NCI-H2171 treated with DMSO at 0.1 percent for 48 hours (cell line): ENCODE measurements around the gene GPR75.
"Not testable (repeated sequence)": the region's sequence is repeated elsewhere in the genome, so short reads cannot be mapped to it uniquely, and the experiment has no call there.

ENCODE experiments used
- DNase-seq: peaks from one replicate; lab custom pipeline; 2025; lab: John Stamatoyannopoulos, UW

Gene GPR75

GRCh38 chr2:53852532-53852931 lies 7.2 kb downstream of the GPR75 start:
- DNase-seq: no peak

- DNase-seq: not testable (repeated sequence)
These were observed 8.6 kb downstream of the GPR75 start for GRCh38 chr2:53851052-53851757.

DNA sequence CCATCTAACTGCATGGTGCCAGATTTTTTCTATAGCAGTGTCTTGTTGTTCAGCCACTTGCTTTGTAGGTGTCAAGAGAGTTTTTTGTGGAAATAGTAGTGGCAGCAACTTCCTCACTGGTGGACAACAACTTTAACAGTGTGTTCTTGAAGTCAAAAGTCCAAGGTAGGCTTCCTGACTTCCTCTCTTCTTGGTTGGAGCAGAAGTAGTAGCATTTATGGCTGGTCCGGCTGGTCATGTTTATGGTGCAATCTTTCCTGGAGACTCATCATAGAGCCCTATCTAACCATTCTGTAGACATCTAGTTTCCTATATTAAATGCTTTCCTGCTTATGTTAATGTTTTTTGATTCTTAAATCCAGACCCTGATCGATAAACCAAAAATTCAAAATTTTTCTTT lies 11.7 kb downstream of the GPR75 start:
- DNase-seq: no peak

- no peak for DNase-seq
These were observed 16.2 kb downstream of the GPR75 start for GRCh38 chr2:53843595-53843994.

DNA sequence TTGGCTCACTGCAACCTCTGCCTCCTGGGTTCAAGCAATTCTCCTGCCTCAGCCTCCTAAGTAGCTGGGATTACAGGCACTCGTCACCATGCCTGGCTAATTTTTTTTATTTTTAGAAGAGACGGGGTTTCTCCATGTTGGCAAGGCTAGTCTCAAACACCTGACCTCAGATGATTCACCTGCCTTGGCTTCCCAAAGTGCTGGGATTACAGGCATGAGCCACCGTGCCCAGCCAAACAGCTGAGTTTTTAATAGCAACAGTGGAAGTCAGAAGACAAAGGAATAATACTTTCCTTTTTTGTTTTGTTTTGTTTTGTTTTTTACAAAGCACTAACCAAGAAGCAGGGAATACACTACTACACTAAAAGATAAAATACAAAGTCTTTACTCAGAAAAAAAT lies 16.9 kb downstream of the GPR75 start:
- no peak for DNase-seq

- DNase-seq: not testable (repeated sequence)
These were observed 18.1 kb downstream of the GPR75 start for GRCh38 chr2:53841651-53842050.

GRCh38 chr2:53840580-53840979 lies 19.2 kb downstream of the GPR75 start:
- DNase-seq: no peak

GRCh38 chr2:53829980-53830290 lies 29.8 kb downstream of the GPR75 start:
- DNase-seq: not testable (repeated sequence)

DNA sequence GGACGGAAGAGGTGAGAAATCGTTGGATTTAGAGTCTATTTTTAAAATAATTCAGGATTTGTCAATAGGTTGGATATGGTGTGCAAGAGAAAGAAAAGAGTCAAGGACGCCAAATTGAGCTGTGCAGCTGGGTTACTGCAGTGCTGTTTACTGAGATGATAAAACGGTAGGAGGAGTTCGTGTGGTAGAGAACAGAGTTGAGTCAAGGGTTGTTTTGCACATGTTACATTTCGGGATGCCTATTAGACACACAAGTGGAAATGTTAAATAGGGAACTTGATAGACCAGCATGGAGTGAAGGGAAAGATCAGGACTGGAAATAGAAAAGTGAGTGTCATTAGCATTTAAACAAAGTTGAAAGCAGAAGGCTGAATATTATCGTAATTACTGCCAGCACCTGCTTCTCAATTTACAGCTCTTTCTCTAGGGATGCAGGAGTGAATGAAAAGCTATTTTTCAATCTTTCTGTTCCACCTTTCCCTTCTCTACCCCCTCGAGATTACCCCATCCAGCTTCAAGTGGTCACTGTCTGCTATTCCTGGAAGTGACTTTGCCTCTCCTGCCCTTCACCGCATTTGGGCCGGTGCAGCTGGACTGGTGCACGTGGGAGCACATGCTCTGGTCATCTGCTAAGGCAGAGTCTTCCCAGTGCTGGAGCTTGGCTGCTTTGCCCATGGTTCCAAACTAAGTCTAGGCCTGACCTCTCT lies 30.3 kb downstream of the GPR75 start:
- DNase-seq: no peak

DNA sequence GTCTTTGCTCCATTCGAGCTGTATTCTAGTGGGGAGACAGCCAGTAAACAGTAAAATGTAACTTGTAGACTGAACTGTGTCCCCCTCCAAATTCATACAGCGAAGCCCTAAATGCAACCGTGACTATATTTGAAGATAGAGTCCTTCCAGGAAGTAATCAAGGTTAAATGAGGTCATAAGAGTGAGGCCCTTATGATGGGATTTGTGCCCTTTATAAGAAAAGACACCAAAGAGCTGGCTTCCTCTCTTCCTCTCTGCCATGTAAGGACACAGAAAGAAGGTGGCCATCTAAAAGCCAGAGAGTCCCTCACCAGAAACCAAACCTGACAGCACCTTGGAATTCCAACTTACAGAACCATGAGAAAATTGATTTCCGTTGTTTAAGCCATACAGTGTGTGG lies 31.4 kb downstream of the GPR75 start:
- DNase-seq: no peak

GRCh38 chr2:53827398-53828175 lies 32.2 kb downstream of the GPR75 start:
- DNase-seq: no peak

DNA sequence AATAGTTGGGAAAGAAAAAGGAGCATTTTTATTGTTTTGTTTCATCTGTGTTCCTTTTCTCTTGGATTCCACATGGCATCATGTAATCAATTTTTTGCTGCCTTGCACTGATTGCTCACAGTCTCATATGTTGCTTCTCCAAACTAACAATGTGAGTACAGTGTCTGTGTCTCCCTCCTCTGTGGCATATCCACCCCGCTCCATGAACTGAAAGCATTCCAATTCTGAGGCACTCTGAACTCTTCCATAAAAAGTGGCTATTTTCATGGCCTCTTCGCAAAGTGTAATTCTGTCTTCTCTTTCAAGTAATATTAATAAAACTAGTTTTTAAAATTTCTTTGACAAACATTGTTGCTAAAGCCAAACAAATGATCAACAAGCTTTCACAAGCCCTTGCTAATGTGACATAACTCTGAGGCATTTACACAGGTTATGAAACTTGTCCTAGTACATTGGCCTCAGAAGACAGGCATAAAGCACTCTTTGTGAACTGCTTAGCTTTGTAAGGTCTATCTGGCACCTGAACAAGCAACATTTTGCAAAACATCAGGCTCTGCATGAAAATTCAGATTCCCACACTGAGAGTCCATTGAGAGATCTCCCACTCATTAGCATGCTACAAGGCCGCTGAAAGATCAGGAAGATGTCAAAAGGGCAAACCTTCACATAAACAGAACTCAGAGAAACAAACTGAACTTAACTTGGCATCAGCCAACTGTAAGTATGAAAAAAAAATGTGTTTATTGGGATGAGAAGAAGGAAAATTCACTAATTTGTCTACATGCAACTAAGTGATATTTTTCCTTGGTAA lies 33.0 kb downstream of the GPR75 start:
- DNase-seq: no peak

DNA sequence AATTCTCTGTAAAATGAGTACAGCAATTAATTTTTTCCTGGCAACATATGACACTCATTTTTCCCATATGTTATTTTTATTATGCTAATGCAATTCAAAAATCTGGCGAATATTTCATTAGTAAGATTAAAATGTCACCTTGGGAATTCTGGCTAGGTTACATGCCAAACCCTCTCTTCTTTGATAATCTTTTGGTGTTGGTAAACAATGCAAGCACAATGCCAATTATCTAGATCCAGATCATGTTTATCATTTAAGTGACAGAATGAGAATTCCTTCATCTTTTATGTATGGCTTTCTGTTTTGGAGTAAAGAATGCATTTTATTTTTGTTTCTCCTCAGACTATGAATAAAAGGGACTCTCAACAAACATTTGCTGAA lies 33.7 kb downstream of the GPR75 start:
- DNase-seq: no peak

DNA sequence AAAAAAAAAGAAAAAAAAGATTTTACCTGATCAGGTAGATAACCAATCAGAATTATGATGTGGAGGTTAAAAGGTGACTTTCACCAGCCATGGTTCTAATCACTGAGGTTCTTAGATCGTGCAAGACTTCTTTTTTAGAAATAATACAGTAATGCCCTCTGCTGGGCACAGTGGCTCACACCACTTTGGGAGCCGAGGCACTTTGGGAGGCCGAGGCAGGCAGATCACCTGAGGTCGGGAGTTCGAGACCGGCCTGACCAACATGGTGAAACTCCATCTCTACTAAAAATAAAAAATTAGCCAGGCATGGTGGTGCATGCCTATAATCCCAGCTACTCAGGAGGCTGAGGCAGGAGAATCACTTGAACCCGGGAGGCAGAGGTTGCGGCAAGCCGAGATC lies 36.1 kb downstream of the GPR75 start:
- not testable (repeated sequence) for DNase-seq

GRCh38 chr2:53821810-53822209 lies 38.0 kb downstream of the GPR75 start:
- DNase-seq: no peak

DNA sequence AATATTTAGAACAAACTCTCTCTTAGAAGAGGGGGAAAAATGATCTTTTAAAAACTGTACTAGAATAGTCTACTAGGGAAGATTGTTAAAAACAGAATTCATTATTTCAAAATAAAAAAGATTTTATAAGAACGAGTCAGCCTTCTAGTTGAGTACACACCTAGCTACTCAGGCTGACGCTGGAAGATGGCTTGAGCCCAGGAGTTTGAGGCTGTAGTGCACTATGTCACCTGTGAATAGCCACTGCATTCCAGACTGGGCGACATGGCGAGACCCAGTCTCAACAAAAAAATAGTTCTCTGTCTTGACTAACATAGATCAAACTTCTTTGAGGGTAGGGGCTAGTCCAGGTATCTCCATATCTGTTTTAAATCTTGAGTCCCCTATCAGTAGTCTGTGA lies 39.1 kb downstream of the GPR75 start:
- DNase-seq: no peak

GRCh38 chr2:53820048-53820447 lies 39.7 kb downstream of the GPR75 start:
- no peak for DNase-seq

- DNase-seq: no peak
These were observed 40.1 kb downstream of the GPR75 start for GRCh38 chr2:53819634-53820033.

- DNase-seq: no peak
These were observed 40.8 kb downstream of the GPR75 start for GRCh38 chr2:53818854-53819435.

DNA sequence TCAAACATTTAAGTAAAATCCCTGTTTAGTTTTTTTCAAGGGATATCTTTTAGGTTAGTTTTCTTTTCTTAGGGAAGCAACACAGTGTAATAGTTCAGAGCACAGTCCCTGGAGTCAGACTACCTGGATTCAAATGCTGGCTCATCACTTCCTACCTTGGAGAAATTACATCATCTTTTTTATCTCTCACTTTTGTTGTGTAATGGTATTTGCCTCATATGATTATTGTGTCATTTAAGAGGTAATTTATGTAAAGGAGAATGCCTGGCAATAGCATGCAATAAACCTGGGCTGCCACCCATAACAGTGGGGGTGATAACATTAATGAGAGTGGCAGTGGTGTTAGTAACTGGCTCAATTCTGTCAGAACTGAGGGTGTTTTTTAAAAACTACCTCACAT lies 46.6 kb downstream of the GPR75 start:
- no peak for DNase-seq

DNA sequence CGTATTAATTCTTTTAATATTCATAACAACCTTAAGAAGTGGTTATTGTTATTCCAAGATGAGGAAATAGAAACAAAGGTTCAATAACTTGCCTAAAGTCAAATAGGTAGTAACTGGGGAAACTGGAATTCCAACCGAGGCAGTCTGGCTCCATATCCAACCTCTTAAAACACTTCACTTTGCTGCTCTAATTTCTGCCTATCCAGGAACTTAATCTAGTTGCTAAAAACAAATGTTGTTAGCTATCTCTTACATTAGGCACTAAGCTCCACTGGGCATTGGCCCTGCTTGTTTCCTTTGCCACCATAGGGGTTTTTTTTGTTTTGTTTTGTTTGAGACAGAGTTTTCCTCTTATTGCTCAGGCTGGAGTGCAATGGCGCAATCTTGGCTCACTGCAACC lies 48.2 kb downstream of the GPR75 start:
- no peak for DNase-seq
